Activated naive CD8-positive, alpha-beta T cell treated with anti-CD3 and anti-CD28 coated beads, Interleukin-2, amount 50 U/mL, for 24 hours (primary cell): ENCODE results near the gene DDX46.
"Not testable (repeated sequence)": the region's sequence is repeated elsewhere in the genome, so short reads cannot be mapped to it uniquely, and the experiment has no call there.

Source experiments
- ATAC-seq: fragments of 150-1000 bp; cut with Tn5 transposase; one replicate; pipeline ENCODE4 v1.10.0; 2021
- DNase-seq: peaks from one replicate; pipeline ENCODE4 v3.0.0; 2021
- H3K27ac Mint-ChIP-seq: one replicate; pipeline ENCODE4 v1.8.0; 2021; ENCODE audit warnings: mild to moderate bottlenecking, mixed read lengths
- H3K27me3 Mint-ChIP-seq: one replicate; pipeline ENCODE4 v1.8.0; 2021; ENCODE audit warnings: mixed read lengths
- H3K36me3 Mint-ChIP-seq: one replicate; pipeline ENCODE4 v1.8.0; 2021; ENCODE audit warnings: low read depth, mixed read lengths
- H3K4me1 Mint-ChIP-seq: one replicate; pipeline ENCODE4 v1.8.0; 2021; ENCODE audit warnings: mixed read lengths
- H3K4me3 Mint-ChIP-seq: one replicate; pipeline ENCODE4 v1.8.0; 2021; ENCODE audit warnings: mild to moderate bottlenecking, moderate library complexity, mixed read lengths
- H3K9me3 Mint-ChIP-seq: one replicate; pipeline ENCODE4 v1.8.0; 2021; ENCODE audit warnings: mixed read lengths

Gene DDX46

GRCh38 chr5:134758504-134759341 lies at the start of gene DDX46:
Gene DDX46 (plus strand): TSS chr5:134758779. CDS start chr5:134758939, 160 bp downstream.
- peaks cover 10% of the 10 kb centered on the region for H3K36me3 Mint-ChIP-seq
- peak within 1 kb of the TSS; percentile 99 for H3K4me3 Mint-ChIP-seq
- no peaks in the 10 kb centered on the region for H3K9me3 Mint-ChIP-seq
- DNase-seq = peak; percentile 98
- H3K4me1 Mint-ChIP-seq = peaks cover 36% of the 10 kb centered on the region
- peak; percentile 99 for ATAC-seq
- H3K27me3 Mint-ChIP-seq = no peaks in the 10 kb centered on the region
- H3K27ac Mint-ChIP-seq = peak within 1 kb of the TSS; percentile 92

- Mint-ChIP-seq H3K4me3 (no peak overlapping the region), H3K27me3 (no peaks in the 10 kb centered on the region), H3K9me3 (no peaks in the 10 kb centered on the region), H3K4me1 (no peaks in the 10 kb centered on the region), H3K27ac (no peak overlapping the region), H3K36me3 (peaks cover 37% of the 10 kb centered on the region)
- DNase-seq = no peak
- no peak for ATAC-seq
These were observed 44.5 kb upstream of the DDX46 start for GRCh38 chr5:134714120-134714519.

DNA sequence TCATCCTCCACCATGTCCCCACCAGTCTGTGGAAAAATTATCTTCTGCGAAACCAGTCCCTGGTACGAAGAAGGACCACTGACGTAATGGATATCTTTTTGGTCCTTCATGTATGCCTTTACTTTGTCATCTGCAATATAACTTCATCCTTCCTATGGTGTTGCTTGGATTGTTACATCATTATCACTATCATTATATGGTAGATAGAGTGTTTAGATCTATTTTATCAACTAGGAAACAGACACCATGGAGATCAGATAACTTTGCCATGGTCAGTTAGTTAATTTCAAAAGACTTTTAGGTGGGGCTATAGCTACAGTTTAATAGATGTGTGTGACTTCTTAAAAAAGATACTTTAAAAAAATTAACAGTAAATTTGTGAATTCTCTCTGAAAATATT lies 44.0 kb upstream of the DDX46 start:
- DNase-seq (no peak), ATAC-seq (no peak)
- Mint-ChIP-seq H3K9me3 (no peaks in the 10 kb centered on the region), H3K27ac (no peak overlapping the region), H3K27me3 (no peaks in the 10 kb centered on the region), H3K4me1 (no peaks in the 10 kb centered on the region), H3K36me3 (peaks cover 36% of the 10 kb centered on the region), H3K4me3 (no peak overlapping the region)

DNA sequence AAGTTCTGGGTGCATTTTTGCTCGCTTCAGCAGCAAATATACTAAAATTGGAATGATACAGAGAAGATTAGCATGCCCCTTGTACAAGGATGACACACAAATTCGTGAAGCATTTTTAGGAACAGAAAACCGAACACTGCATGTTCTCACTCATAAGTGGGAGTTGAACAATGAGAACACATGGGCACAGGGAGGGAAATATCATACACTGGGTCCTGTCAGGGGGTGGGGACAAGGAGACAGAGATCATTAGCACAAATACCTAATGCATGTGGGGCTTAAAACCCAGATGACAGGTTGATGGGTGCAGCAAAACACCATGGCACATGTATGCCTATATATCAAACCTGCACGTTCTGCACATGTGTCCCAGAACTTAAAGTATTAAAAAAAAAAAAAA lies 43.1 kb upstream of the DDX46 start:
- H3K4me3 Mint-ChIP-seq, H3K27me3 Mint-ChIP-seq, ATAC-seq, H3K4me1 Mint-ChIP-seq, DNase-seq, H3K27ac Mint-ChIP-seq, H3K9me3 Mint-ChIP-seq: not testable (repeated sequence)
- peaks cover 33% of the 10 kb centered on the region for H3K36me3 Mint-ChIP-seq

- no peak for ATAC-seq
- no peak overlapping the region for H3K4me3 Mint-ChIP-seq
These were observed 33.7 kb upstream of the DDX46 start for GRCh38 chr5:134724872-134725271.

DNA sequence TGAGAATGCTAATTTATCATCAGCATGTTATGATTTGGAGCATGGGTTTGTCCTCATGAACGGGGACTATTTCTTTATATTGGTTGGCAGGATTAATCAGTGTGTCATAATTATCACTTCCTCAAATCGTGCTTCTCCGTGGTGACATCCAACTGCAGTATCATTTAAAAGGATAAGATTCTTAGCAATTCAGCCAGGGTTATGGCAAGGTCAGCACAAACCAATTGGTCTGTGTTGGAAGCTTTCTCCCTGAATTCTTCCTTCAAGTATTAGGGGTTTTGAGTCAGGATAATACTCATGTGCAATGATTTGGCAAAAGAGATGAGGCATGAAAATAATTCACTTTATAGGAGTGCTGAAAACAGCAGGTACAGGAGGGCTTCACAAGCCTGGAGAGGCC lies 25.8 kb upstream of the DDX46 start:
- no peaks in the 10 kb centered on the region for H3K27me3 Mint-ChIP-seq
- no peak overlapping the region for H3K4me3 Mint-ChIP-seq
- ATAC-seq = no peak
- H3K27ac Mint-ChIP-seq = no peak overlapping the region
- peaks cover 6% of the 10 kb centered on the region for H3K4me1 Mint-ChIP-seq
- no peaks in the 10 kb centered on the region for H3K36me3 Mint-ChIP-seq
- DNase-seq = no peak
- H3K9me3 Mint-ChIP-seq = no peaks in the 10 kb centered on the region

More at GRCh38 chr5:134724872-134725271, 33.7 kb upstream of the DDX46 start:
- DNase-seq = no peak
- Mint-ChIP-seq H3K27ac (no peak overlapping the region), H3K9me3 (no peaks in the 10 kb centered on the region), H3K4me1 (no peaks in the 10 kb centered on the region), H3K27me3 (no peaks in the 10 kb centered on the region), H3K36me3 (peaks cover 11% of the 10 kb centered on the region)

DNA sequence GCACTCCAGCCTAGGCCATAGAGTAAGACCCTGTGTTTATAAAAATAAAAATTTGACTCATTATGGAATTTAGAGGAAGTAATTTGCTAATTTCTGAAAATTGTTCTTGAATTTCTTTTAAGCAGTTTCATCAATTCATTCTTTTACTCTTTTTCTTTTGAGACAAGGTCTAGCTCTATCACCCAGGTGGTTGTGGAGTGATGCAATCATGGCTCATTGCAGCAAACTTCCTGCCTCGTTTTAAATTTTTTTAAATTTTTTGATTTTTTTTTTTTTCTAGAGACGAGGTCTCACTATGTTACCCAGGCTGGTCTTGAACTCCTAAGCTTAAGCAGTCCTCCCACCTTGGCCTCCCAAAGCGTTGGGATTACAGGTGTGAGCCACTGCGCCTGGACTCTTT lies 23.3 kb upstream of the DDX46 start:
- DNase-seq (no peak), ATAC-seq (no peak)
- Mint-ChIP-seq H3K9me3 (no peaks in the 10 kb centered on the region), H3K4me1 (peaks cover 17% of the 10 kb centered on the region), H3K4me3 (no peak overlapping the region), H3K27ac (no peak overlapping the region), H3K27me3 (no peaks in the 10 kb centered on the region), H3K36me3 (no peaks in the 10 kb centered on the region)

DNA sequence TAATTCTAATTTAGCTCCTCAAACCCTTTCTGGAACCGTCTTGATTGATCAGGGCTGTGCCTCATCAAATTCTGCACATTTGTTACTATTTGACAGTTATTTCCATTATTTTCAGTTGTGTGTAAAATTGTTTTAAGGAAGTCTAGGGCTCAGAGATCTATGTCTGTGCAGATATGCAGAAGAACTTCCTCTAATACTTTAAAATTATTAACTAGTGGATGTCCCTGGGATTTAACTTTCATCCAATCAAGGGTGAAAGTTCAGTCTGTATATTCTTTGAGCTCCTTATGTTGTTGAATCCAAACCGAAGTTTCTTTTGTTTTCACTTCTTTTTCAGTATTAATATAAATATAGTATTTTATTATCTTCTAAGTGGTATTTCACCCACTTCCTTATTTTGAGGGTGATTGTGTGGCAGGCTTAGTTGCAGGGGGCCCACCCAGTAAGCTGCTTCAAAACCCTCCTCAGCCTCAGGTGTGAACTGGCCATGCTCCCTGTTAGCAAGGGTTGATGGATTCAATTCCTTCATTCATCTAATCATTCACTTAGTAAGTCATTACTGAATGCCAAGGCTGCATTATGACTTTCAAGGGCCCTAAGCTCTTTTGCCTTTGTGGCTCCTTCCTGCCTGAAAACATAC lies 22.3 kb upstream of the DDX46 start:
- H3K4me1 Mint-ChIP-seq = peaks cover 21% of the 10 kb centered on the region
- no peak overlapping the region for H3K27ac Mint-ChIP-seq
- H3K9me3 Mint-ChIP-seq = no peaks in the 10 kb centered on the region
- H3K27me3 Mint-ChIP-seq = no peaks in the 10 kb centered on the region
- ATAC-seq (no peak), DNase-seq (no peak)
- peaks cover 3% of the 10 kb centered on the region for H3K36me3 Mint-ChIP-seq
- H3K4me3 Mint-ChIP-seq = no peak overlapping the region

GRCh38 chr5:134738133-134738962 lies 20.2 kb upstream of the DDX46 start, which contains the start of gene CAMLG:
Gene CAMLG (plus strand): TSS chr5:134738548. CDS start chr5:134738621, 73 bp downstream.
- Mint-ChIP-seq H3K27me3 (no peaks in the 10 kb centered on the region), H3K36me3 (peaks cover 3% of the 10 kb centered on the region), H3K27ac (peak within 1 kb of the TSS; percentile 93), H3K9me3 (no peaks in the 10 kb centered on the region), H3K4me3 (peak within 1 kb of the TSS; percentile 94), H3K4me1 (peaks cover 27% of the 10 kb centered on the region)
- peak; percentile 98 for ATAC-seq
- DNase-seq = peak; percentile 96

DNA sequence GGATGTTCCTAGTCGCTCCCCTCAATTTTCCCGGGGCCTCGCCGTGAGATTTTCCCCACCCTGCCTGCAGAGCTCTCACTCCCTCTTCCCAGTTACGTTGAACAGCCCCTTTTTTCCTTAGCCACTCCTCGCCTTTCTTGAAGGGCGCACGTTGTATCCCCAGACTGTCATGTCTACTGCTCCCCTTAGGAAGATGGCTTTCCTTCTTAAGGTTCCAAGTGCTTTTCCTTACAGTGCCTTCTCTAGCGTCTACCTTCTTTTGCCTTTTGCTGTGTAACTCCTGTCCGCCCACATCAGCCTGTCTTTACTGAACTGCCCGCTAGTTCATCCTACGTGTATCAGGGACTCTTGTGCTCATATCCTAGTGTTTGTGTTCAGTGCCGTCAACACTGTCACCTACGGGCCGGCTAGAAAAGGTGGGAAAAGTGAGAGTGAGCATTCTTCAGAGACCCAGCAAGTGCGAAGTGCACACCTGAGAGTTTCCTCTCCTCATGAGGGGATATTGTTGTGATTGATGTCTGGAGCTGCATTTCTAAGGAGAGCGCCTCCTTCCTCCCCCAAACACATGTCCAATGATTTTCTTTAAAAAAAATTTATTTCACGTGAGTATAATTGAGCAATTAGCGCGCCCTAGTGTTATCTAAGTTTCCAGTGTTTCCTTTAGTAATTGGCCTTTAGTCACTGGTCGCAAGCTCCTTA lies 19.5 kb upstream of the DDX46 start:
- Mint-ChIP-seq H3K27ac (peak overlapping the region; percentile 93), H3K4me3 (peak overlapping the region; percentile 94), H3K4me1 (peaks cover 27% of the 10 kb centered on the region), H3K9me3 (no peaks in the 10 kb centered on the region), H3K36me3 (peaks cover 3% of the 10 kb centered on the region), H3K27me3 (no peaks in the 10 kb centered on the region)
- DNase-seq (peak; percentile 23), ATAC-seq (peak; percentile 29)

DNA sequence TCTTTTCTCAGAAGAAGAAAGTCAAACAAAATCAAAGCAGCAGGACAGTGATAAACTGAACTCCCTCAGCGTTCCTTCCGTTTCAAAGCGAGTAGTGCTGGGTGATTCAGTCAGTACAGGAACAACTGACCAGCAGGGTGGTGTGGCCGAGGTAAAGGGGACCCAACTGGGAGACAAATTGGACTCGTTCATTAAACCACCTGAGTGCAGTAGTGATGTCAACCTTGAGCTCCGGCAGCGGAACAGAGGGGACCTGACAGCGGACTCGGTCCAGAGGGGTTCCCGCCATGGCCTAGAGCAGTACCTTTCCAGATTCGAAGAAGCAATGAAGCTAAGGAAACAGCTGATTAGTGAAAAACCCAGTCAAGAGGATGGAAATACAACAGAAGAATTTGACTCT lies 17.5 kb upstream of the DDX46 start:
- ATAC-seq = no peak
- Mint-ChIP-seq H3K4me3 (no peak overlapping the region), H3K36me3 (peaks cover 6% of the 10 kb centered on the region), H3K9me3 (no peaks in the 10 kb centered on the region), H3K27me3 (no peaks in the 10 kb centered on the region), H3K27ac (no peak overlapping the region), H3K4me1 (peaks cover 27% of the 10 kb centered on the region)
- no peak for DNase-seq

- H3K4me1 Mint-ChIP-seq = peaks cover 27% of the 10 kb centered on the region
- no peaks in the 10 kb centered on the region for H3K27me3 Mint-ChIP-seq
- no peak overlapping the region for H3K4me3 Mint-ChIP-seq
These were observed 16.4 kb upstream of the DDX46 start for GRCh38 chr5:134742134-134742533.

GRCh38 chr5:134749415-134749814 lies 9.2 kb upstream of the DDX46 start:
- no peak overlapping the region for H3K27ac Mint-ChIP-seq
- no peak for ATAC-seq
- H3K4me3 Mint-ChIP-seq = no peak overlapping the region
- H3K27me3 Mint-ChIP-seq = no peaks in the 10 kb centered on the region
- no peak for DNase-seq
- H3K36me3 Mint-ChIP-seq = peaks cover 14% of the 10 kb centered on the region
- H3K4me1 Mint-ChIP-seq = no peaks in the 10 kb centered on the region
- no peaks in the 10 kb centered on the region for H3K9me3 Mint-ChIP-seq

More at GRCh38 chr5:134742134-134742533, 16.4 kb upstream of the DDX46 start:
- Mint-ChIP-seq H3K9me3 (no peaks in the 10 kb centered on the region), H3K36me3 (peaks cover 6% of the 10 kb centered on the region), H3K27ac (no peak overlapping the region)
- DNase-seq = no peak
- ATAC-seq = no peak

DNA sequence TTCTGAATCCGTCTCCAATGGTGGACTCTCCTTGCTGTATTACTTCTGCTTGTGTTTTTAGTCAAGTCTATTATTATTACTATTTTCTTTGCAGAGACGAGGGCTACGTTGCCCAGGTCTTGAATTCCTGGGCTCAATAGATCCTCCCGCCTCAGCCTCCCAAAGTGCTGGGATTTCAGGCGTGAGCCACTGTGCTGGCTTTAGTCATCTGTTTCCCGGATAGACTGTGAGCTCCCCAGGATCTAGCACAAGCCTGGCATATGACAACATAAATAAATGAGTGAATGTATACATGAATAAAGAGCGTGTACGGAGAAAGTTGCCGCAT lies 439 bp upstream of the DDX46 start:
- peaks cover 34% of the 10 kb centered on the region for H3K4me1 Mint-ChIP-seq
- DNase-seq (no peak), ATAC-seq (peak; percentile 21)
- H3K4me3 Mint-ChIP-seq = peak overlapping the region; percentile 99
- H3K36me3 Mint-ChIP-seq = peaks cover 5% of the 10 kb centered on the region
- peak overlapping the region; percentile 92 for H3K27ac Mint-ChIP-seq
- no peaks in the 10 kb centered on the region for H3K9me3 Mint-ChIP-seq
- no peaks in the 10 kb centered on the region for H3K27me3 Mint-ChIP-seq
